DMS 273 (cell line): ENCODE results near the gene RBP5.

Experiments used
- DNase-seq: peaks from one replicate; lab custom pipeline; 2025; ENCODE audit not compliant: unreplicated experiment; lab: John Stamatoyannopoulos, UW

The RBP5 gene

GRCh38 chr12:7146228-7146627 lies 17.5 kb upstream of the RBP5 start:
- no peak for DNase-seq

- DNase-seq = no peak
These were observed 17.0 kb upstream of the RBP5 start for GRCh38 chr12:7145671-7146070.

GRCh38 chr12:7144414-7145120 lies 15.9 kb upstream of the RBP5 start:
- DNase-seq = peak; percentile 51

GRCh38 chr12:7143564-7143963 lies 14.9 kb upstream of the RBP5 start:
- no peak for DNase-seq

GRCh38 chr12:7142809-7143465 lies 14.2 kb upstream of the RBP5 start:
- no peak for DNase-seq

- DNase-seq = peak; percentile 71
These were observed 13.5 kb upstream of the RBP5 start for GRCh38 chr12:7142056-7142644.

GRCh38 chr12:7141351-7142005 lies 12.8 kb upstream of the RBP5 start:
- no peak for DNase-seq

GRCh38 chr12:7139200-7139599 lies 10.5 kb upstream of the RBP5 start:
- no peak for DNase-seq

- no peak for DNase-seq
These were observed 9.2 kb upstream of the RBP5 start for GRCh38 chr12:7137908-7138307.

- no peak for DNase-seq
These were observed 8.0 kb upstream of the RBP5 start for GRCh38 chr12:7136676-7137075.

GRCh38 chr12:7136071-7136470 lies 7.4 kb upstream of the RBP5 start:
- no peak for DNase-seq

GRCh38 chr12:7134396-7135166 lies 5.9 kb upstream of the RBP5 start:
- DNase-seq = no peak

- no peak for DNase-seq
These were observed 2.8 kb upstream of the RBP5 start for GRCh38 chr12:7131502-7131866.

- DNase-seq = peak; percentile 54
These were observed 2.2 kb upstream of the RBP5 start for GRCh38 chr12:7130701-7131501.

GRCh38 chr12:7129872-7130691 lies 1.4 kb upstream of the RBP5 start, which contains the start of gene CLSTN3:
Gene CLSTN3 (plus strand): TSS chr12:7130371. CDS start chr12:7130649, 278 bp downstream.
- DNase-seq = peak; percentile 81

- DNase-seq = no peak
These were observed 690 bp upstream of the RBP5 start for GRCh38 chr12:7129287-7129871.

GRCh38 chr12:7127916-7128626 lies 618 bp downstream of the RBP5 start:
- no peak for DNase-seq

GRCh38 chr12:7125632-7126227 lies 3.0 kb downstream of the RBP5 start:
- no peak for DNase-seq
